KMS-11 (cell line): Measurements from ENCODE around the gene FBXO9.

ENCODE experiments used
- H2AFZ ChIP-seq: fragments of 200-600 bp; sonication (generic); 2 replicates; pipeline ENCODE4 v1.6.1; 2016; ENCODE audit warnings: antibody characterized with exemption, mixed run types, low read depth
- H3K27ac ChIP-seq: fragments of 200-600 bp; sonication (generic); 2 replicates; pipeline ENCODE4 v1.6.1; 2016; ENCODE audit warnings: mild to moderate bottlenecking, mixed run types
- H3K27me3 ChIP-seq: fragments of 200-600 bp; sonication (generic); 2 replicates; pipeline ENCODE4 v1.6.1; 2017; ENCODE audit warnings: mild to moderate bottlenecking, low read depth, mixed run types, moderate library complexity; ENCODE audit not compliant: insufficient read depth
- H3K36me3 ChIP-seq: fragments of 200-600 bp; sonication (generic); 2 replicates; pipeline ENCODE4 v1.6.1; 2017; ENCODE audit warnings: mild to moderate bottlenecking, mixed run types; ENCODE audit not compliant: insufficient read depth
- H3K4me1 ChIP-seq: fragments of 200-600 bp; sonication (generic); 2 replicates; pipeline ENCODE4 v1.6.1; 2016; ENCODE audit warnings: mild to moderate bottlenecking, low read depth, mixed run types; ENCODE audit not compliant: poor library complexity, severe bottlenecking
- H3K4me2 ChIP-seq: fragments of 200-600 bp; sonication (generic); 2 replicates; pipeline ENCODE4 v1.7.0; 2016; ENCODE audit warnings: mild to moderate bottlenecking, mixed run types
- H3K4me3 ChIP-seq: fragments of 200-600 bp; sonication (generic); IDR thresholded peaks from 2 replicates; pipeline ENCODE4 v1.6.1; 2017; ENCODE audit warnings: low read depth, low read length, mixed read lengths; ENCODE audit not compliant: insufficient read depth
- H3K79me2 ChIP-seq: fragments of 200-600 bp; sonication (generic); 2 replicates; pipeline ENCODE4 v1.6.1; 2016; ENCODE audit warnings: low read depth, mixed run types; ENCODE audit not compliant: insufficient read depth
- H3K9ac ChIP-seq: fragments of 200-600 bp; sonication (generic); 2 replicates; pipeline ENCODE4 v1.6.1; 2016; ENCODE audit warnings: mild to moderate bottlenecking, mixed run types
- H4K20me1 ChIP-seq: fragments of 200-600 bp; sonication (generic); 2 replicates; pipeline ENCODE4 v1.6.1; 2016; ENCODE audit warnings: mild to moderate bottlenecking, mixed run types; ENCODE audit not compliant: insufficient read depth
- TF ChIP-seq, protein P1 (sequence below): fragments of 200-600 bp; sonication (generic); conservative IDR thresholded peaks from 2 replicates; pipeline ENCODE4 v1.6.1; 2017; ENCODE audit warnings: low read depth, mild to moderate bottlenecking, antibody characterized with exemption, low read length, moderate library complexity, mixed read lengths

Gene FBXO9

DNA sequence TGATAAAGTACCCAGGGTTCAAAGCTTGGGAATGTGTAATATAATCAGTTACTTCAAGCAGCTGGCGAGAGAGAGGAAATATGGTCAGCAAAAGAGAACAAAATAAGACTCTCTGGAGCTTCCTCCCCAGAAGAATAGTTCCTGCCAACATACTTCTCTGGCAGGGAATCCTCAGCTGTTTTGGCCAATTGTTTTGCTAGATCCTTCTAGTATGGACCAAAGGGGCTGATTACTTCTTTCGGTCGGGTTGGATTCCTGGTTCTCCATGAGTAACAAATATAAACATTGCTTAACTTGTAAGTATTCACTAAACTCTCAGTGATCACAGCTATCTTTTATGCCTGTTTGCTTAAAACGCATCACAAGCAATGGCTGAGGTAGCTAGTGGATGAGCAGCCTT is 31.4 kb upstream of the FBXO9 start:
- TF ChIP-seq, protein P1, sequence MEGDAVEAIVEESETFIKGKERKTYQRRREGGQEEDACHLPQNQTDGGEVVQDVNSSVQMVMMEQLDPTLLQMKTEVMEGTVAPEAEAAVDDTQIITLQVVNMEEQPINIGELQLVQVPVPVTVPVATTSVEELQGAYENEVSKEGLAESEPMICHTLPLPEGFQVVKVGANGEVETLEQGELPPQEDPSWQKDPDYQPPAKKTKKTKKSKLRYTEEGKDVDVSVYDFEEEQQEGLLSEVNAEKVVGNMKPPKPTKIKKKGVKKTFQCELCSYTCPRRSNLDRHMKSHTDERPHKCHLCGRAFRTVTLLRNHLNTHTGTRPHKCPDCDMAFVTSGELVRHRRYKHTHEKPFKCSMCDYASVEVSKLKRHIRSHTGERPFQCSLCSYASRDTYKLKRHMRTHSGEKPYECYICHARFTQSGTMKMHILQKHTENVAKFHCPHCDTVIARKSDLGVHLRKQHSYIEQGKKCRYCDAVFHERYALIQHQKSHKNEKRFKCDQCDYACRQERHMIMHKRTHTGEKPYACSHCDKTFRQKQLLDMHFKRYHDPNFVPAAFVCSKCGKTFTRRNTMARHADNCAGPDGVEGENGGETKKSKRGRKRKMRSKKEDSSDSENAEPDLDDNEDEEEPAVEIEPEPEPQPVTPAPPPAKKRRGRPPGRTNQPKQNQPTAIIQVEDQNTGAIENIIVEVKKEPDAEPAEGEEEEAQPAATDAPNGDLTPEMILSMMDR = no peak
- H3K4me3 ChIP-seq = no peak overlapping the region

DNA sequence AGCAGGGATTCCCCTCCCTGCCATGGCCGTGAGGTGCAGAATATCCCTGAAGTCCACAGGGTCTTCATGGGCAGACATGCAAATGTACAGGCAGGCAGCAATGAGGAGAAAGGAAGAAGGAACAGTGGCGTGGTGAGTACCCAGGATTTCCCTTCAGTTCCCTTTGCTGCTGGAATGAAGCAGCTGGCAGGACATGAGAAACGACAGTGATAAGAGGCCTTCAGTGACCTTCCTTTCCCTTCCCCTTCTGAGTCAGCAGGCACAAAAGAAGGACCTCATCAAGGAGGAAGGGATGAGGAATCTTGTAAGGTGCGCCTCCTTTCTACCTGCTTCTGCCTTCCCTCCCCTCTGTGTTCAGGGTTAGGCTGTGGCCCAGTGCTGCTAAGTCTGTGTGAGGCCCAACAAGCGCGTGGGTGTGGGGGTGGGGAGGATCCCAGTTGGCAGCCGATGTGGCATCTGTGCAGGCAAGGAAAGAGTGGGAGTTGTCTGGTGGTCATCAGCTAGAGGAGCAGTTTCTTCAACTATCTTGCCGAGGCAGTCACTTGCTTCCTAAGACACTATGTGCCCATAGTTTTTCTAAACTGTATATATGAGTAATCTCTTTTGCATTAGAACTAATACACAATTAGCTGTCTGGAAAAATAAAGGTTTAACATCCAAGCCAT is 29.5 kb upstream of the FBXO9 start:
- no peak overlapping the region for H3K27ac ChIP-seq
- no peak overlapping the region for H3K4me3 ChIP-seq
- no peak overlapping the region for H2AFZ ChIP-seq
- H3K4me2 ChIP-seq = no peak overlapping the region
- H3K27me3 ChIP-seq = no peaks in the 10 kb centered on the region
- H3K4me1 ChIP-seq = peaks cover 66% of the 10 kb centered on the region
- TF ChIP-seq, protein P1 = no peak
- H3K9ac ChIP-seq = no peak overlapping the region
- peaks cover 6% of the 10 kb centered on the region; the same call in 1 of the 2 replicates for H3K36me3 ChIP-seq
- no peaks in the 10 kb centered on the region; the same call in 1 of the 2 replicates for H3K79me2 ChIP-seq
- no peaks in the 10 kb centered on the region for H4K20me1 ChIP-seq

More for the DNA sequence above, 31.4 kb upstream of the FBXO9 start:
- H3K36me3 ChIP-seq = peaks cover 6% of the 10 kb centered on the region; the same call in 1 of the 2 replicates
- H3K9ac ChIP-seq = no peak overlapping the region
- no peak overlapping the region; the same call in 1 of the 2 replicates for H3K4me2 ChIP-seq
- H4K20me1 ChIP-seq = no peaks in the 10 kb centered on the region
- H3K4me1 ChIP-seq = peaks cover 72% of the 10 kb centered on the region
- H2AFZ ChIP-seq = no peak overlapping the region
- no peaks in the 10 kb centered on the region for H3K27me3 ChIP-seq
- H3K79me2 ChIP-seq = no peaks in the 10 kb centered on the region; the same call in 1 of the 2 replicates
- no peak overlapping the region for H3K27ac ChIP-seq

DNA sequence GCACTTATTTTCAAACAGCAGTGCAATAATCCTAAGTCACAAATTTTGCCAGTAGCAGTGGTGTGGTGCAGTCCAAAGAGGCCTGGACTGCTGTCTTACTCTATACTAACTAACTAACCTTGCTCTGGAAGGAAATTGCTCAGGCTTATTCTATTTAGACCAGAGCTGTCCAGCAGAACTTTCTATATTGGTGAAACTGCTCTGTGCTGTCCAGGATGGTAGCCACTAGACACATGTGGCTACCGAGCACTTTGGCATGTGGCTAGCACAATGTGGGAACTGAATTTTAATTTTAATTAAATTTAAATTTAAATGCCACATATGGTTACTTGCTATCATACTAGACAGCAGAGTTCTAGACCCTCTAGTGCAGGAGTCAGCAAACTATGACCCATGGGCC is 27.1 kb upstream of the FBXO9 start:
- Histone ChIP-seq H3K4me2 (peak overlapping the region; percentile 9), H3K27me3 (no peaks in the 10 kb centered on the region), H2AFZ (no peak overlapping the region), H3K9ac (no peak overlapping the region), H3K4me1 (peaks cover 68% of the 10 kb centered on the region), H3K27ac (peak overlapping the region; percentile 30; the same call in 1 of the 2 replicates), H3K36me3 (peaks cover 6% of the 10 kb centered on the region; the same call in 1 of the 2 replicates), H4K20me1 (no peaks in the 10 kb centered on the region), H3K79me2 (no peaks in the 10 kb centered on the region; the same call in 1 of the 2 replicates), H3K4me3 (no peak overlapping the region)
- TF ChIP-seq, protein P1 = no peak

DNA sequence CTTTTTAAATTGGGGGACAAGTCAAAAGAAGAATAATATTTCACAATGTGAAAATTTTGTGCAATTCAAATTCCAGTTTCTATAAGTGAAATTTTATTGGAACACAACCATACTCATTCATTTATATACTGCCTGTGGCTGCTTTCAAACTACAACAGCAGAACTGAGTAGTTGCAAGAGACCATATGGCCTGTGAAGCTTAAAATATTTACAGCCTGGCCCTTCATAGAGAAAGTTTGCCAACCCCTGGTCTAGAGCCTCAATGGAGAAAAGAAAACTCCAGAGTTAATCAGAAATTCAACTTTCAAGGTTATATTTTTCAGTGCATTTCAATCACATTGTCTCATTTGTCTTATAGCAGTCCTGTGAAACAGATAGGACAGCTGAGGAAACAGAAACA is 26.6 kb upstream of the FBXO9 start:
- TF ChIP-seq, protein P1 = no peak
- Histone ChIP-seq H3K4me2 (peak overlapping the region; percentile 9; the same call in 1 of the 2 replicates), H3K79me2 (no peaks in the 10 kb centered on the region; the same call in 1 of the 2 replicates), H4K20me1 (no peaks in the 10 kb centered on the region), H3K4me1 (peaks cover 68% of the 10 kb centered on the region), H3K9ac (no peak overlapping the region), H2AFZ (no peak overlapping the region), H3K27me3 (no peaks in the 10 kb centered on the region), H3K4me3 (no peak overlapping the region), H3K36me3 (peaks cover 1% of the 10 kb centered on the region; the same call in 1 of the 2 replicates), H3K27ac (peak overlapping the region; percentile 30; the same call in 1 of the 2 replicates)
